GM18498 (cell line): ENCODE data around the gene CD300C.
A peak's percentile ranks its signal among the peaks of the same experiment; 100 is the strongest.
"Not testable (repeated sequence)": the region's sequence is repeated elsewhere in the genome, so short reads cannot be mapped to it uniquely, and the experiment has no call there.

Experiments
- ATAC-seq: cut with Tn5 transposase; IDR thresholded peaks from one replicate; pipeline ENCODE4 v1.9.1; 2021; ENCODE audit warnings: mild to moderate bottlenecking, moderate library complexity; ENCODE audit not compliant: unreplicated experiment

CD300C gene

DNA sequence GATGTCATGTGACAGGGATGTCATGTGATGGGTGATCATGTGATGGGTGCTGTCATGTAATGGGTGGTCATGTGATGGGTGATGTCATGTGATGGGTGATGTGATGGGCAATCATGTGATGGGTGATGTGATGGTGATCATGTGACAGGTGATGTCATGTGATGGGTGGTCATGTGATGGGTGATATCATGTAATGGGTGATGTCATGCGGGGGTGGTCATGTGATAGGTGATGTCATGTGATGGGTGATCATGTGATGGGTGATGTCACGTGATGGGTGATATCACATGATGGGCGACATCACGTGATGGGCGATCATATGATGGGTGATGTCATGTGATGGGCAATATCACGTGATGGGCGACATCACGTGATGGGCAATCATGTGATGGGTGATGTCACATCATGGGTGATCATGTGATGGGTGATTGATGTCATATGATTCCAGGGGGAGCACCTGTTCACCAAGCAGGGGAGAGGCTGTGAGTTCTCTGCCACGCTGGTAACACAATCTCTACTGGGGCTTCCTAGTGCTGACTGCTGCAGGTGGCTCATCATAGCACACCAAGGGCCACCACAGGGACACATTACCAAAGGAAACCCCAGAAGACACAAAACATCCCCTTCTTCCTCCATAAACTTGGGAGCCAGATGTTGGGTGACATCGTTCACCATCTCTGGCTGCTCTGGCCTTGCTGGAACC lies 31.1 kb downstream of the CD300C start:
- ATAC-seq, result no peak

DNA sequence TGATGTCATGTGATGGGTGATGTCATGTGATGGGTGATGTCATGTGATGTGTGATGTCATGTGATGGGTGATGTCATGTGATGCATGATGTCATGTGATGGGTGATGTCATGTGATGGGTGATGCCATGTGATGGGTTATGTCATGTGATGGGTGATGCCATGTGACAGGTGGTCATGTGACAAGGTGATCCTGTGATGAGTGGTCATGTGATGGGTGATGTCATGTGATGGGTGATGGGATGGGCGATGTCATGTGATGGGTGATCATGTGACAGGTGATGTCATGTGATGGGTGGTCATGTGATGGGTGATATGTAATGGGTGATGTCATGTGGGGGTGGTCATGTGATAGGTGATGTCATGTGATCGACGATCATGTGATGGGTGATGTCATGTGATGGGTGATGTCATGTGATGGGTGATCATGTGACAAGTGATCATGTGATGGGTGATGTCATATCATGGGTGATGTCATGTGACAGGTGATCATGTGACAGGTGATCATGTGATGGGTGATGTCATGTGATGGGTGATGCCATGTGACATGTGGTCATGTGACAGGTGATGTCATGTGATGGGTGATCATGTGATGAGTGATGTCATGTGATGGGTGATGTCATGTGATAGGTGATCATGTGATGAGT lies 31.8 kb downstream of the CD300C start:
- ATAC-seq, result no peak

DNA sequence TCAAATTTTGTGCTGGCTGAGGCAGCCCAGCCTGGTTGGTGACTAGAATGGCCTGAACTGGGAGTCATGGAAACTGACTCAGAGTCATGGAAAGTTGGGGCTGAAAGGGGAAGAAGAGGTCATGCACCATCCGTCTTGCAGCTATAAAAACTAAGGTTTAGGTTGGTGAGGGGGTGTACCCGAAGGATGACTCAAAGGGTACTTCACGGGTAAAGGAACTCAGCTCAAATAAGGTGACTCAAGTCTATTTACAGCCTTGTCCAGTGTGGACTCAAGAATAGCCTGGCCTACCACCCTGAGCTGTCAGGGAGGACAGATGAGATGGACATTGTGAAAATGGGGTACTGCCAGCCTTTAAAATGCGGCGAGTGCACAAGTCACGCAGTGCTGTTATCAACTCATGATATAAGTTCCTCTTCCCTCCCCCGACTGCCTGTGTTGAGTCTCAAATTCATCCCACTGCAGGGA lies 33.3 kb downstream of the CD300C start:
- ATAC-seq, result peak; percentile 56

DNA sequence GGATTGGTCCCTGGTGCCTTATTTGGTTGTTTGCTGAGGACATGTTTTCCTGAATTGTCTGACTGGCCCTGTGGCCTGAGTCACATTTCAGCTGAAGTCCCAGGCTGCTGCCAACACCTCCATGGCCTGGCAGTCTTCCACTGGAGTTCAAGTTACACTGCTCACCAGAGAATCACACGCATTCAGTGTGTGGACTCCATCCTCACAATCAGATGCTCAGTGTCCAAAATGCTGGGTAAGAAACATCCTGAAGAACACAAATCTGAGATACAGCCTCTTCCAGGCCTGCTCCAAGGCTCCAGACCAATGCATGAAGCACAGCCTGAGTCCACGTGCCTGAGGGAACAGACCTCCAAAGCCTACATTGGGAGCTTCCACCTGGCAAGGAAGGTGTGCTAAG lies 33.9 kb downstream of the CD300C start:
- ATAC-seq, result no peak

DNA sequence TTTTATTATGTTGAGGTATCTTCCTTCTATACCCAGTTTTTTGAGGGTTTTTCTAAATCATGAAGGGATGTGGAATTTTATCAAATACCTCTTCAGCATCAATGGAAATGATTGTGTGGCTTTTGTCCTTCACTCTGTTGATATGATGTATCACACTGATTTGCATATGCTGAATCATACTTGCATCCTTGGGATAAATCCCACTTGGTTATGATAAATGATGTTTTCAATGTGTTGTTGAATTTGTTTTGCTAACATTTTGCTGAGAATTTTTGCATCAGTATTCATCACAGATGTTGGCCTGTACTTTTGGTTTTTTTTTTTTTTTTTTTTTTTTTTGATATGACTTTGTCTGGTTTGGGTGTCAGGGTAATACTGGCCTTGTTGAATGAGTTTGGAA lies 37.8 kb downstream of the CD300C start:
- no peak for ATAC-seq

DNA sequence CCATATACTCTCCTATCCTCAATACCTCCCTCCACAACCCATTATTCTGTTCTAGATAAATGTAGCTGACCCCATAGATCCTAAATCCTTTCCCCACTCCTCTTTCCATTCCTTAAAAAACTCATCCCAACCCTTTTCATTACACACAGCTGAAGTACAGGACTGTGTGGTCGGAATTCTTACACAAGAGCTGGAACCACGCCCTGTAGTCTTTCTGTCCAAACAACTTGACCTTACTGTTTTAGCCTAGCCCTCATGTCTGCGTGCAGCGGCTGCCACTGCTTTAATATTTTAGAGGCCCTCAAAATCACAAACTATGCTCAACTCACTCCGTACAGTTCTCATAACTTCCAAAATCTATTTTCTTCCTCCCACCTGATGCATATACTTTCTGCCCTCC lies 42.0 kb downstream of the CD300C start:
- not testable (repeated sequence) for ATAC-seq

DNA sequence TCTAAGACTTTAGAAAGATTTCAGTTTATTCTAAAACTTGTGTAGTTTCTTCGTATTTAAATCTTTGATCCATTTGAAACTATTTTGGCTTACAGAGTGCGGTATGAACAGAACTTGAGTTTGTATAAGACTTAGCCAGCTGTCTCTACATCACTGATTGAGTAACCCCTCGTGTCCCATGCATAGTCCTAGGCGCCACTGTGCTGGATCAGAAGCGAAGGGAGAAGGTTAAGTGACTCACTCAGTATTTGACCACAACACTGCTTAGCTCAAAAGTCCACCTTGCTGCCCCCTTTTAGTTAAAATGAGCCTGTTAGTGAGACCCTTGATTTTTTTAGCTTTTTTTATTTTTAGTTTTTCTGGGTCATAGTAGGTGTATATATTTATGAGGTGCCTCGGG lies 43.1 kb downstream of the CD300C start:
- no peak for ATAC-seq

DNA sequence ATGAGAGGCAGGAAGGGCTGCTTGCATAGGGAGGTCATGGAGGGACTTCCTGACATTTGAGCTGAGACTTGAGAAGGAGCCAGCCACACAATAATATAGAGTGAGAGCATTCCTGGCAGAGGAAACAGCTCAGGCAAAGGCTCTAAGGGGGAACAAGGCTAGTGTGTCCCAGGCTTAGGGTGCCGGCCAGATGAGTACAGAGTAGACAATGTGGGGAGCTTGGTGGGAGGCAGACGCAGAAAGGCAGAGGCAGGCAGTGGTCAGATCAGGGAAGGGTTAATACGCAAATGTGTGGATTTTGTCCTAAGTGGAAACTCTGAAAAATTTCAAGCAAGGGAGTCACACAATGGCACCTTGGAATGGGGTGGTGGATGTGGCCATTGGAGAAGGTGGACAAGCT lies 45.9 kb downstream of the CD300C start:
- no peak for ATAC-seq

DNA sequence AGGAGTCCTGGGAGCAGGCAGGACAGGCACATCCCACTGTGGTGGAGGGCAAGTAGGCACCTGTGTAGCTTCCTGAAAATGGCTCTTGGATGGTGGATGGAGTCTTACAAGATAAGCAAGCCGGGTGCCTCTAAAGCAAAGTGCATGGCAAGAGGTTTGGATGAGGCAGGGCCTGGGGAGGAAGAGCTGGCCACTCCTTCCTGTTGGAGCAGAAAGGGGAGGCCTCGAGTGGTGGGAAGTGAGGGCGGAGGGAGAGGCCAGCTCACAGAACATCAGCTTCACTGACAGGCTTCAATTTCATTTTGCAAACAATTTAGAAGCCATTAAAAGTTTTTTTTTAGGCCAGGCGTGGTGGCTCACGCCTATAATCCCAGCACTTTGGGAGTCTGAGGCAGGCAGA lies 48.4 kb downstream of the CD300C start:
- no peak for ATAC-seq

DNA sequence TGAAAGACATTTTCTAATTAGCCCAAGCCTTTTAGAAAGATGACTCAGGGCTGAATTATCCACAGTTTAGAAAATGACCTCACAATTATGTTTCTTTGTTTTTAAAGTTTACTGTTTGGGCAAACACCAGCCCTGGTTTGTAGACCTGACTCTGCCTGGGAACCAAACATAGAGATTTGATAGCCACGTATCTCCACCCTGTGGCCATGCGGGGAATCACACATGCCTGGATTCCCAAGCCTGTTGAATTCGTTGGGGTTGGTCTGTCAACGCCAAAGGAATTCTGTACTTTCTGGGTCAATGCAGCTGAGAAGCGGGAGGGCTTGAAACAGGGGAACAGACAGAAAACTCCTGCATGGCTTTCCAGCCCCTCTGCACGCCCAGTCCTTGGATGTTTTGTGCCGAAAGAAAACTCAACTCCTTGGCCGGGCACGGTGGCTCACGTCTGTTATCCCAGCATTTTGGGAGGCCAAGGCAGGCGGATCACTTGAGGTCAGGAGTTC lies 52.5 kb downstream of the CD300C start:
- no peak for ATAC-seq

DNA sequence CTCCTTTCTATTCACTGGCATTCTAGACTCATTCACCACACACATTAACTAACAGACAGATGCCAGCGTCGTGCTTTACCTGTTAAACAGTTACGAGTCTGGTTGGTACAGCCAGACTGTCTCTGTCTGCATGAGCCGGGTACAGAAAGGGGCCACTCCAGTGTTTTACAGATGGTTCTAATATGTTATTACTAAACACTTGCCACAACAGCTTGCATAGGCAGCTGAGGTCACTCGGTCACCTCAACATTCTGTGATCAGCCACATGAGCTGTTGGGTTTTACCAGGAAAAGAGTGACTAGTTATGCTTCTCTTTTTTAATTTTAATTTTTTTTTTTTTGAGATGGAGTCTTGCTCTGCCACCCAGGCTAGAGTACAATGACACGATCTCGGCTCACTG lies 54.3 kb downstream of the CD300C start:
- no peak for ATAC-seq
